GM12878 (cell line): ENCODE results near the gene LAMA5. TPM values are rescaled to one million over a fixed set of nuclear protein-coding genes. Genes with fewer than 3 reads are reported as not detected.

Experiments used
- ATAC-seq: fragments of 200-7000 bp; cut with Tn5 transposase; 3 replicates; pipeline ENCODE4 v1.9.1; 2020; ENCODE audit warnings: mild to moderate bottlenecking, moderate library complexity
- BruUV-seq: library from RNA; stranded (reverse); fragments of 400-500 nt; replicated peaks from 2 replicates; lab custom pipeline; 2021; lab: Mats Ljungman, UMichigan
- CTCF ChIA-PET: fragments of 300-600 bp; sonication (Branson Sonifier 250); formaldehyde crosslinking; extraction: SDS; loops from one replicate; lab custom pipeline; 2021; ENCODE audit warnings: inconsistent platforms; lab: Yijun Ruan, JAX
- POLR2A ChIA-PET: fragments of 350-600 bp; formaldehyde crosslinking; extraction: SDS; loops from one replicate; lab custom pipeline; 2021; ENCODE audit warnings: inconsistent platforms; lab: Charles Lee
- RAD21 ChIA-PET: fragments of 300-600 bp; sonication (Branson Sonifier 250); formaldehyde crosslinking; loops from one replicate; lab custom pipeline; 2023; ENCODE audit warnings: antibody characterized with exemption; ENCODE audit not compliant: unreplicated experiment; lab: Charles Lee
- SMC1A ChIA-PET: fragments of 300-600 bp; sonication (Branson Sonifier 250); formaldehyde crosslinking; loops from one replicate; lab custom pipeline; 2023; ENCODE audit not compliant: unreplicated experiment, uncharacterized antibody; lab: Charles Lee
- DNase-seq: peaks from one replicate; pipeline ENCODE4 v3.0.0-alpha.2; 2011; ENCODE audit warnings: low read depth, low spot score
- FAIRE-seq: peaks from 3 replicates; lab custom pipeline; 2011; peaks lifted over from hg19 to GRCh38; lab: Jason Lieb, UNC
- H2AFZ ChIP-seq: 2 replicates; pipeline ENCODE4 v1.6.0; 2011; ENCODE audit warnings: low read depth, low read length, control low read depth; ENCODE audit not compliant: control insufficient read depth
- H3K27ac ChIP-seq: 2 replicates; pipeline ENCODE4 v1.5.1; 2011; ENCODE audit warnings: control low read depth; ENCODE audit not compliant: control insufficient read depth, insufficient read depth
- H3K27me3 ChIP-seq, 2 experiments: replicated peaks in 1 of 2; 2 replicates each; pipeline versions ENCODE4 v1.6.0 to v1.6.1; 2011; ENCODE audit warnings: low read length in 1 of 2; ENCODE audit not compliant: control insufficient read depth in 2 of 2, insufficient read depth in 2 of 2
- H3K36me3 ChIP-seq, 2 experiments: 2 replicates each; pipeline ENCODE4 v1.5.1; 2011; ENCODE audit warnings: low read length in 1 of 2; ENCODE audit not compliant: control insufficient read depth in 2 of 2, insufficient read depth in 2 of 2
- H3K4me1 ChIP-seq: 2 replicates; pipeline ENCODE4 v1.6.1; 2011; ENCODE audit warnings: mild to moderate bottlenecking, low read length, moderate library complexity, mixed read lengths; ENCODE audit not compliant: control insufficient read depth, insufficient read depth
- H3K4me2 ChIP-seq: 2 replicates; pipeline ENCODE4 v1.6.0; 2011; ENCODE audit warnings: control low read depth; ENCODE audit not compliant: control insufficient read depth, insufficient read depth
- H3K4me3 ChIP-seq: fragments of 200-600 bp; sonication (generic); 2 replicates; pipeline ENCODE4 v1.5.1; 2016
- H3K79me2 ChIP-seq: 2 replicates; pipeline ENCODE4 v1.6.0; 2011; ENCODE audit warnings: low read length; ENCODE audit not compliant: control insufficient read depth, insufficient read depth
- H3K9ac ChIP-seq: 2 replicates; pipeline ENCODE4 v1.8.0; 2011; ENCODE audit warnings: low read length, control low read depth, mixed read lengths; ENCODE audit not compliant: control insufficient read depth, insufficient read depth
- H3K9me3 ChIP-seq: replicated peaks from 3 replicates; pipeline ENCODE4 v1.5.1; 2011; ENCODE audit warnings: mild to moderate bottlenecking, low read length; ENCODE audit not compliant: control insufficient read depth, insufficient read depth
- H4K20me1 ChIP-seq: 2 replicates; pipeline ENCODE4 v1.6.0; 2011; ENCODE audit not compliant: control insufficient read depth, insufficient read depth
- CHD4 ChIP-seq: fragments of 200-600 bp; sonication (generic); IDR thresholded peaks from 2 replicates; pipeline ENCODE4 v1.6.1; 2016; ENCODE audit warnings: mild to moderate bottlenecking
- CREB1 ChIP-seq: IDR thresholded peaks from 2 replicates; pipeline ENCODE4 v1.6.1; 2012; ENCODE audit warnings: low read depth, mild to moderate bottlenecking, inconsistent platforms
- IKZF2 ChIP-seq, 2 experiments: fragments of 450-650 bp; IDR thresholded peaks; 2 replicates each; pipeline ENCODE4 v1.6.1; 2017; ENCODE audit warnings: mild to moderate bottlenecking in 2 of 2, moderate library complexity in 2 of 2
- POLR2AphosphoS5 ChIP-seq: IDR thresholded peaks from 2 replicates; pipeline ENCODE4 v1.6.1; 2011; ENCODE audit warnings: mild to moderate bottlenecking, low read length, inconsistent platforms
- SREBF2 ChIP-seq: IDR thresholded peaks from 2 replicates; pipeline ENCODE4 v1.6.1; 2012; ENCODE audit warnings: mild to moderate bottlenecking, low read length
- SUPT20H ChIP-seq: IDR thresholded peaks from 2 replicates; pipeline ENCODE4 v1.6.1; 2011; ENCODE audit warnings: low read depth, mild to moderate bottlenecking, low read length, moderate library complexity, borderline replicate concordance; ENCODE audit not compliant: control insufficient read depth
- TAF1 ChIP-seq: IDR thresholded peaks from 2 replicates; pipeline ENCODE4 v1.6.1; 2011; ENCODE audit warnings: mild to moderate bottlenecking, low read depth, low read length, borderline replicate concordance
- WGBS: methylation state at CpG from one replicate; pipeline ENCODE4 v1.1.6; 2016; ENCODE audit warnings: low lambda C conversion rate; ENCODE audit not compliant: insufficient replicate concordance, insufficient coverage; ENCODE audit errors: missing lambda C conversion rate; 5-methylcytosine and 5-hydroxymethylcytosine counted together
- in situ Hi-C: fragments of 300-500 bp; cut with MboI; formaldehyde crosslinking; loops from 9 replicates; pipeline ENCODE4 v1.14.3; 2018; ENCODE audit warnings: mixed read lengths
- intact Hi-C: fragments of 100-400 bp; cut with micrococcal nuclease; formaldehyde crosslinking; loops from one replicate; pipeline ENCODE4 v1.14.2; 2022; ENCODE audit not compliant: unreplicated experiment
- polyA plus RNA-seq, 11 experiments: library from polyadenylated mRNA; depleted of rRNA in 4 of 11; unstranded in 6 of 11; stranded (reverse) in 5 of 11; fragments of >200 nt; fragmentation: Nextera tagmentation in 4 of 11; fragmentation: Illumina TruSeq in 1 of 11; extraction: Ambion mirVana in 4 of 11; extraction: Trizol in 1 of 11; gene quantifications; 1 replicate in 1 of 11; 2 replicates in 10 of 11; pipeline versions ENCODE4 v1.2.1 to v1.2.3, GENCODE V29; 2011 to 2016; ENCODE audit warnings: inconsistent platforms in 2 of 11, missing spikeins in 2 of 11, low read depth in 1 of 11
- total RNA-seq, 4 experiments: library from RNA; depleted of rRNA in 3 of 4; stranded (reverse); fragments of >200 nt in 3 of 4; fragmentation: Illumina TruSeq in 1 of 4; extraction: Trizol in 1 of 4; gene quantifications; 2 replicates each; pipeline versions ENCODE4 v1.2.1 to v1.2.3, GENCODE V29; 2013 to 2021
- TF ChIP-seq, protein P1 (sequence below): fragments of 450-650 bp; formaldehyde crosslinking; IDR thresholded peaks from 2 replicates; pipeline ENCODE4 v1.4.0; 2022; ENCODE audit warnings: mild to moderate bottlenecking, moderate library complexity
- TF ChIP-seq, protein P2 (sequence below): IDR thresholded peaks from 2 replicates; pipeline ENCODE4 v1.6.1; 2012; ENCODE audit warnings: low read depth, low read length, improper control_type of control experiment

The LAMA5 gene
- total and polyA plus RNA-seq, 10 of the 15 experiments (the other 5 are each of a cell fraction or from before 2014, with no cell fraction given): 0.09 to 3.1 (median 1.6) TPM; not detected in 3

- Histone ChIP-seq H3K4me2 (no peak overlapping the region), H3K27ac (no peak overlapping the region), H4K20me1 (no peaks in the 10 kb centered on the region), H3K9ac (no peak overlapping the region), H3K4me1 (peaks cover 1% of the 10 kb centered on the region), H3K27me3 (peaks cover 0 to 1% of the 10 kb centered on the region in 2 experiments; a peak in 1 of 4 replicates), H3K79me2 (no peaks in the 10 kb centered on the region), H3K36me3 (no peaks in the 10 kb centered on the region), H3K9me3 (no peaks in the 10 kb centered on the region), H3K4me3 (no peak overlapping the region), H2AFZ (no peak overlapping the region)
- RAD21 ChIA-PET: no interaction called here
- FAIRE-seq (no peak), ATAC-seq (no peak), DNase-seq (no peak)
- POLR2A ChIA-PET: no interaction called here
- CTCF ChIA-PET: no interaction called here
- intact Hi-C loops (no loop called here), in situ Hi-C loops (no loop called here)
- BruUV-seq: no TSS peak
- SMC1A ChIA-PET: no interaction called here
- TF ChIP-seq SREBF2 (no peak), IKZF2 (IDR thresholded peaks at IDR 0.05) (no peak)
- WGBS: 65% methylated on average over 13 of the region's 13 CpGs
Observed at GRCh38 chr20:62362590-62362940, 4.5 kb downstream of the LAMA5 start.

- Histone ChIP-seq H3K4me1 (no peaks in the 10 kb centered on the region), H3K27me3 (no peaks in the 10 kb centered on the region), H3K4me3 (no peak overlapping the region), H3K9ac (no peak overlapping the region), H4K20me1 (no peaks in the 10 kb centered on the region), H3K4me2 (no peak overlapping the region), H3K9me3 (no peaks in the 10 kb centered on the region), H2AFZ (no peak overlapping the region), H3K79me2 (no peaks in the 10 kb centered on the region), H3K27ac (no peak overlapping the region), H3K36me3 (no peaks in the 10 kb centered on the region)
- BruUV-seq: no TSS peak
- ChIA-PET RAD21 (no interaction called here), SMC1A (no interaction called here), POLR2A (no interaction called here), CTCF (no interaction called here)
- 70% methylated on average over 34 of the region's 34 CpGs for WGBS
- ATAC-seq (no peak), FAIRE-seq (no peak), DNase-seq (no peak)
- intact Hi-C loops (no loop called here), in situ Hi-C loops (no loop called here)
- TF ChIP-seq, protein P1, sequence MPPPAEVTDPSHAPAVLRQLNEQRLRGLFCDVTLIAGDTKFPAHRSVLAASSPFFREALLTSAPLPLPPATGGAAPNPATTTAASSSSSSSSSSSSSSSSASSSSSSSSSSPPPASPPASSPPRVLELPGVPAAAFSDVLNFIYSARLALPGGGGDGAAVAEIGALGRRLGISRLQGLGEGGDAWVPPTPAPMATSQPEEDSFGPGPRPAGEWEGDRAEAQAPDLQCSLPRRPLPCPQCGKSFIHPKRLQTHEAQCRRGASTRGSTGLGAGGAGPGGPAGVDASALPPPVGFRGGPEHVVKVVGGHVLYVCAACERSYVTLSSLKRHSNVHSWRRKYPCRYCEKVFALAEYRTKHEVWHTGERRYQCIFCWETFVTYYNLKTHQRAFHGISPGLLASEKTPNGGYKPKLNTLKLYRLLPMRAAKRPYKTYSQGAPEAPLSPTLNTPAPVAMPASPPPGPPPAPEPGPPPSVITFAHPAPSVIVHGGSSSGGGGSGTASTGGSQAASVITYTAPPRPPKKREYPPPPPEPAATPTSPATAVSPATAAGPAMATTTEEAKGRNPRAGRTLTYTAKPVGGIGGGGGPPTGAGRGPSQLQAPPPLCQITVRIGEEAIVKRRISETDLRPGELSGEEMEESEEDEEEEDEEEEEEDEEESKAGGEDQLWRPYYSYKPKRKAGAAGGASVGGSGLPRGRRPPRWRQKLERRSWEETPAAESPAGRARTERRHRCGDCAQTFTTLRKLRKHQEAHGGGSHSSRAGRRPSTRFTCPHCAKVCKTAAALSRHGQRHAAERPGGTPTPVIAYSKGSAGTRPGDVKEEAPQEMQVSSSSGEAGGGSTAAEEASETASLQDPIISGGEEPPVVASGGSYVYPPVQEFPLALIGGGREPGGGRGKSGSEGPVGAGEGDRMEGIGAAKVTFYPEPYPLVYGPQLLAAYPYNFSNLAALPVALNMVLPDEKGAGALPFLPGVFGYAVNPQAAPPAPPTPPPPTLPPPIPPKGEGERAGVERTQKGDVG (CRISPR knock-in tag): no peak
- TF ChIP-seq CHD4 (no peak), POLR2AphosphoS5 (no peak), SUPT20H (no peak), CREB1 (no peak), TAF1 (no peak)
- TF ChIP-seq, protein P2, sequence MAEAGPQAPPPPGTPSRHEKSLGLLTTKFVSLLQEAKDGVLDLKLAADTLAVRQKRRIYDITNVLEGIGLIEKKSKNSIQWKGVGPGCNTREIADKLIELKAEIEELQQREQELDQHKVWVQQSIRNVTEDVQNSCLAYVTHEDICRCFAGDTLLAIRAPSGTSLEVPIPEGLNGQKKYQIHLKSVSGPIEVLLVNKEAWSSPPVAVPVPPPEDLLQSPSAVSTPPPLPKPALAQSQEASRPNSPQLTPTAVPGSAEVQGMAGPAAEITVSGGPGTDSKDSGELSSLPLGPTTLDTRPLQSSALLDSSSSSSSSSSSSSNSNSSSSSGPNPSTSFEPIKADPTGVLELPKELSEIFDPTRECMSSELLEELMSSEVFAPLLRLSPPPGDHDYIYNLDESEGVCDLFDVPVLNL: no peak
Observed at GRCh38 chr20:62361799-62362589, 5.1 kb downstream of the LAMA5 start.
